Glutamatergic neuron (in vitro differentiated cells): ENCODE data around the gene HNRNPH2. TPM values are rescaled to one million over a fixed set of nuclear protein-coding genes. Genes with fewer than 3 reads are reported as not detected.

Source experiments
- DNase-seq: peaks from one replicate; pipeline ENCODE4 v3.0.0; 2022
- H3K27ac Mint-ChIP-seq: one replicate; pipeline ENCODE4 v1.8.0; 2020; ENCODE audit warnings: mild to moderate bottlenecking, mixed read lengths, inconsistent platforms; ENCODE audit not compliant: unreplicated experiment
- H3K27me3 Mint-ChIP-seq: one replicate; pipeline ENCODE4 v1.8.0; 2020; ENCODE audit warnings: mild to moderate bottlenecking, moderate library complexity, mixed read lengths, inconsistent platforms; ENCODE audit not compliant: unreplicated experiment
- H3K36me3 Mint-ChIP-seq: one replicate; pipeline ENCODE4 v1.8.0; 2020; ENCODE audit warnings: mild to moderate bottlenecking, mixed read lengths, inconsistent platforms; ENCODE audit not compliant: unreplicated experiment
- H3K4me1 Mint-ChIP-seq: one replicate; pipeline ENCODE4 v1.8.0; 2020; ENCODE audit warnings: mild to moderate bottlenecking, low read depth, mixed read lengths, inconsistent platforms; ENCODE audit not compliant: unreplicated experiment
- H3K4me3 Mint-ChIP-seq: one replicate; pipeline ENCODE4 v1.8.0; 2020; ENCODE audit warnings: mild to moderate bottlenecking, mixed read lengths, inconsistent platforms; ENCODE audit not compliant: unreplicated experiment
- H3K9me3 Mint-ChIP-seq: one replicate; pipeline ENCODE4 v1.8.0; 2020; ENCODE audit warnings: mild to moderate bottlenecking, moderate library complexity, mixed read lengths, inconsistent platforms; ENCODE audit not compliant: unreplicated experiment
- CTCF ChIP-seq: fragments of 200-600 bp; sonication (generic); IDR thresholded peaks from one replicate; pipeline ENCODE4 v1.5.0; 2021; ENCODE audit not compliant: partially characterized antibody, unreplicated experiment
- total RNA-seq: library from RNA; stranded (reverse); fragmentation: NEBNext Ultra II Directional; extraction: Animal tissue kit (Norgen Biotek cat#: 25700); gene quantifications from one replicate; pipeline ENCODE4 v1.2.1, GENCODE V29; 2021; ENCODE audit not compliant: unreplicated experiment

HNRNPH2 gene
- total RNA-seq, 1 donor from 2014 or later: 67.7 TPM

- H3K27me3 Mint-ChIP-seq: no peaks in the 10 kb centered on the region
- TF ChIP-seq CTCF: no peak
- no peak for DNase-seq
- peaks cover 6% of the 10 kb centered on the region for H3K36me3 Mint-ChIP-seq
- no peak overlapping the region for H3K4me3 Mint-ChIP-seq
- H3K9me3 Mint-ChIP-seq: peaks cover 6% of the 10 kb centered on the region
- no peaks in the 10 kb centered on the region for H3K4me1 Mint-ChIP-seq
- no peak overlapping the region for H3K27ac Mint-ChIP-seq
Observed at GRCh38 chrX:101450961-101451360, 42.9 kb downstream of the HNRNPH2 start.

- H3K27ac Mint-ChIP-seq: no peak overlapping the region
- DNase-seq: no peak
- H3K36me3 Mint-ChIP-seq: peaks cover 6% of the 10 kb centered on the region
- H3K4me3 Mint-ChIP-seq: no peak overlapping the region
- H3K4me1 Mint-ChIP-seq: no peaks in the 10 kb centered on the region
- TF ChIP-seq CTCF: no peak
- H3K9me3 Mint-ChIP-seq: peaks cover 6% of the 10 kb centered on the region
- no peaks in the 10 kb centered on the region for H3K27me3 Mint-ChIP-seq
Observed at GRCh38 chrX:101452056-101452455, 44.0 kb downstream of the HNRNPH2 start.

GRCh38 chrX:101460669-101461068, 52.6 kb downstream of the HNRNPH2 start:
- H3K36me3 Mint-ChIP-seq: no peaks in the 10 kb centered on the region
- no peaks in the 10 kb centered on the region for H3K9me3 Mint-ChIP-seq
- no peaks in the 10 kb centered on the region for H3K27me3 Mint-ChIP-seq
- no peak overlapping the region for H3K27ac Mint-ChIP-seq
- H3K4me3 Mint-ChIP-seq: no peak overlapping the region
- no peaks in the 10 kb centered on the region for H3K4me1 Mint-ChIP-seq
- TF ChIP-seq CTCF: no peak
- no peak for DNase-seq

- Mint-ChIP-seq H3K27me3 (no peaks in the 10 kb centered on the region), H3K9me3 (no peaks in the 10 kb centered on the region), H3K36me3 (no peaks in the 10 kb centered on the region), H3K4me1 (no peaks in the 10 kb centered on the region), H3K27ac (no peak overlapping the region), H3K4me3 (no peak overlapping the region)
- no peak for TF ChIP-seq CTCF
- DNase-seq: no peak
Observed at GRCh38 chrX:101462892-101463291, 54.9 kb downstream of the HNRNPH2 start.

Other genes with a start within 250 kb of the HNRNPH2 start
- 0.51 TPM for gene DRP2, start 188.4 kb upstream of the HNRNPH2 start, total RNA-seq
- 0.25 TPM for gene TAF7L, start 116.9 kb upstream of the HNRNPH2 start, total RNA-seq
- gene TIMM8A, start 59.5 kb upstream of the HNRNPH2 start, total RNA-seq: 13.0 TPM
- gene BTK, start 22.0 kb upstream of the HNRNPH2 start, total RNA-seq: 1.1 TPM
- gene RPL36A, start 17.2 kb upstream of the HNRNPH2 start, total RNA-seq: 147 TPM
- 29.4 TPM for gene GLA, start 297 bp upstream of the HNRNPH2 start, total RNA-seq
- 22.1 TPM for gene ARMCX4, start 77.2 kb downstream of the HNRNPH2 start, total RNA-seq
- 50.5 TPM for gene ARMCX1, start 142.3 kb downstream of the HNRNPH2 start, total RNA-seq
- gene ARMCX6, start 209.8 kb downstream of the HNRNPH2 start, total RNA-seq: 47.5 TPM
- gene ARMCX3, start 214.9 kb downstream of the HNRNPH2 start, total RNA-seq: 160 TPM